Nephron (organoid): ENCODE results near the gene SAMM50.

Experiments
- H3K27ac Mint-ChIP-seq, 3 experiments: 2 replicates each; pipeline ENCODE4 v1.8.0; 2020; ENCODE audit warnings: mixed read lengths in 3 of 3, mild to moderate bottlenecking in 2 of 3, moderate library complexity in 1 of 3
- H3K27me3 Mint-ChIP-seq: 2 replicates; pipeline ENCODE4 v1.8.0; 2021; ENCODE audit warnings: low read depth, mild to moderate bottlenecking, moderate library complexity, mixed read lengths
- H3K36me3 Mint-ChIP-seq: 2 replicates; pipeline ENCODE4 v1.8.0; 2020; ENCODE audit warnings: low read depth, mixed read lengths
- H3K4me1 Mint-ChIP-seq: 2 replicates; pipeline ENCODE4 v1.8.0; 2020; ENCODE audit warnings: mixed read lengths
- H3K4me3 Mint-ChIP-seq, 3 experiments: 2 replicates each; pipeline ENCODE4 v1.8.0; 2020; ENCODE audit warnings: mild to moderate bottlenecking in 3 of 3, mixed read lengths in 3 of 3, moderate library complexity in 2 of 3
- H3K9me3 Mint-ChIP-seq: 2 replicates; pipeline ENCODE4 v1.8.0; 2020; ENCODE audit warnings: mixed read lengths
- CTCF ChIP-seq, 3 experiments: fragments of 200-600 bp; sonication (generic); IDR thresholded peaks; one replicate each; pipeline ENCODE4 v1.5.0; 2021; ENCODE audit warnings: antibody characterized with exemption in 3 of 3; ENCODE audit not compliant: unreplicated experiment in 3 of 3

Gene SAMM50

GRCh38 chr22:44018594-44018993 is 63.4 kb downstream of the SAMM50 start:
- no peak overlapping the region for H3K27ac Mint-ChIP-seq
- H3K9me3 Mint-ChIP-seq, result no peaks in the 10 kb centered on the region
- H3K27me3 Mint-ChIP-seq, result peaks cover 8% of the 10 kb centered on the region
- TF ChIP-seq CTCF (IDR thresholded peaks at IDR 0.05; ENCODE audit: unreplicated experiment in 3 of 3), result no peak
- no peak overlapping the region for H3K4me3 Mint-ChIP-seq
- H3K36me3 Mint-ChIP-seq, result no peaks in the 10 kb centered on the region
- peaks cover 6% of the 10 kb centered on the region for H3K4me1 Mint-ChIP-seq

- TF ChIP-seq CTCF (IDR thresholded peaks at IDR 0.05; ENCODE audit: unreplicated experiment in 3 of 3), result no peak
- no peaks in the 10 kb centered on the region for H3K36me3 Mint-ChIP-seq
- H3K27me3 Mint-ChIP-seq, result peaks cover 8% of the 10 kb centered on the region
- H3K9me3 Mint-ChIP-seq, result no peaks in the 10 kb centered on the region
- H3K4me3 Mint-ChIP-seq, result no peak overlapping the region
- peaks cover 2% of the 10 kb centered on the region for H3K4me1 Mint-ChIP-seq
- H3K27ac Mint-ChIP-seq, result no peak overlapping the region
Observed at GRCh38 chr22:44019416-44019815, 64.2 kb downstream of the SAMM50 start.

DNA sequence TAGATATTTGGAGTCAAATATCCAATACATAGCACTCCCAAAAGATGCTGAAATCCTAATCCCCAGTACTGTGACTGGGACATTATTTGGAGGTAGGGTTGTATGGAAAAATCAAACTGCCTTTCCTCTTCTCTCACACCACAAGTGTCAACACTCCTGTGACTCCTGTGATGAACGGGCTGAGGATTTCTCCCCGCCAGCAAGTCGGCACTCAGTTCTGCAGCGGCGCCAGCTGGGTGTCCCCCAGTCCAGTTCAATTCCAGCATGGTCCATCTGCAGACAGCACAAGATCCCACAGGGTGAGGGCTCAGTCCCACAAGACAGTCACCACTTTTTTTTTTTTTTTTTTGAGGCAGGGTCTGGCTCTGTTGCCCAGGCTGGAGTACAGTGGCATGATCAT is 64.6 kb downstream of the SAMM50 start:
- Mint-ChIP-seq H3K27me3 (peaks cover 8% of the 10 kb centered on the region), H3K4me3 (no peak overlapping the region), H3K27ac (no peak overlapping the region), H3K9me3 (no peaks in the 10 kb centered on the region), H3K36me3 (no peaks in the 10 kb centered on the region), H3K4me1 (no peaks in the 10 kb centered on the region)
- no peak for TF ChIP-seq CTCF (IDR thresholded peaks at IDR 0.05; ENCODE audit: unreplicated experiment in 3 of 3)

DNA sequence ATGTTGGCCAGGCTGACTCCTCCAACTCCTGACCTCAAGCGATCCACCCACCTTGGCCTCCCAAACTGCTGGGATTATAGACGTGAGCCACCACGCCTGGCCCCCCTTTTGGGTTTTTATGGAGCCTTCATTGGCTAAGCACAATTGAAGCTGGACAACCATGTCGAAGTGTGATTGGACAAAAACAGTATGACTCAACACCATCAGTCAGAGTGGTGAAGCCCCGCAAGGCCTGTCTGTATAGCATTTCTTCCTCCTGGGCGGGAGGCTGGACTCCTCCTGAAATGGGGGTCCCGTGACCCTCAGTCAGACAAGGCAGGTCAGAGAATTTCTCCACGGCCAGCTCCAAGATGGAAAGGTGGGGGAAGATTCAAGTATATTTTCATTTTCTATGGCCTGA is 65.7 kb downstream of the SAMM50 start:
- no peak for TF ChIP-seq CTCF (IDR thresholded peaks at IDR 0.05; ENCODE audit: unreplicated experiment in 3 of 3)
- peaks cover 7% of the 10 kb centered on the region for H3K4me1 Mint-ChIP-seq
- no peaks in the 10 kb centered on the region for H3K9me3 Mint-ChIP-seq
- H3K27me3 Mint-ChIP-seq, result peaks cover 8% of the 10 kb centered on the region
- H3K27ac Mint-ChIP-seq, result peak overlapping the region in 2 of 3 experiments; percentile 5 to 8
- no peaks in the 10 kb centered on the region for H3K36me3 Mint-ChIP-seq
- H3K4me3 Mint-ChIP-seq, result peak overlapping the region; percentile 22 to 61 (median 56)

- Mint-ChIP-seq H3K36me3 (no peaks in the 10 kb centered on the region), H3K4me3 (peak overlapping the region; percentile 82 to 83 (median 82)), H3K27ac (no peak overlapping the region), H3K9me3 (no peaks in the 10 kb centered on the region), H3K27me3 (peaks cover 9% of the 10 kb centered on the region), H3K4me1 (peaks cover 27% of the 10 kb centered on the region)
- TF ChIP-seq CTCF (IDR thresholded peaks at IDR 0.05; ENCODE audit: unreplicated experiment in 3 of 3), result no peak
Observed at GRCh38 chr22:44023404-44024287, 68.4 kb downstream of the SAMM50 start.
